ENCODE results near the gene TPRN. TPM values are rescaled to one million over a fixed set of nuclear protein-coding genes. Genes with fewer than 3 reads are reported as not detected.

Gene TPRN
- total RNA-seq, 2 experiments from 2014 or later: 5.7 to 6.6 TPM

DNA sequence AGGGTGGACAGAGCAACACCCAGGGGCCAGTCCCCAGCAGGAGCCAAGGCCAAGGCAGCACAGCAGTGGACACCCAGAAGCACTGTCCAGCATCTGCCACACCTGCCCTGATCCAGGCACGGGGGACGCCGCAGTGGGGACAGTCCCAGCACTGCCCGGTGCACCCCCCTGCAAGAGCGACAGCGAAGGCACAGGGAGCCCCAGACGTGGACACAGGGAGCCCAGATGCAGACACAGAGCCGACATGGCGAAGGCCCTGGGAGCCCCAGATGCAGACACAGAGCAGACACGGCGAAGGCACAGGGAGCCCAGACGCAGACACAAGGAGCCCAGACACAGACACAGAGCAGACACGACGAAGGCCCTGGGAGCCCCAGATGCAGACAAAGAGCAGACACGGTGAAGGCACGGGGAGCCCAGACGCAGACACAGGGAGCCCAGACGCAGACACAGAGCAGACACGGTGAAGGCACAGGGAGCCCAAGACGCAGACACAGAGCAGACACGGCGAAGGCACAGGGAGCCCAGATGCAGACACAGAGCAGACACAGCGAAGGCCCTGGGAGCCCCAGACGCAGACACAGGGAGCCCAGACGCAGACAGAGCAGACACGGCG lies 16.5 kb downstream of the TPRN start:
- DNase-seq (no peak), ATAC-seq (no peak)
- Mint-ChIP-seq H3K4me3 (no peak overlapping the region), H3K27ac (no peak overlapping the region), H3K27me3 (no peaks in the 10 kb centered on the region), H3K4me1 (ENCODE audit: low read depth) (peaks cover 17% of the 10 kb centered on the region), H3K9me3 (no peaks in the 10 kb centered on the region), H3K36me3 (ENCODE audit: low read depth) (peaks cover 6% of the 10 kb centered on the region)
- intact Hi-C loops (cut with micrococcal nuclease): no loop called here
- ChIA-PET POLR2A (no interaction called here), CTCF (no interaction called here)
- TF ChIP-seq, protein P1, sequence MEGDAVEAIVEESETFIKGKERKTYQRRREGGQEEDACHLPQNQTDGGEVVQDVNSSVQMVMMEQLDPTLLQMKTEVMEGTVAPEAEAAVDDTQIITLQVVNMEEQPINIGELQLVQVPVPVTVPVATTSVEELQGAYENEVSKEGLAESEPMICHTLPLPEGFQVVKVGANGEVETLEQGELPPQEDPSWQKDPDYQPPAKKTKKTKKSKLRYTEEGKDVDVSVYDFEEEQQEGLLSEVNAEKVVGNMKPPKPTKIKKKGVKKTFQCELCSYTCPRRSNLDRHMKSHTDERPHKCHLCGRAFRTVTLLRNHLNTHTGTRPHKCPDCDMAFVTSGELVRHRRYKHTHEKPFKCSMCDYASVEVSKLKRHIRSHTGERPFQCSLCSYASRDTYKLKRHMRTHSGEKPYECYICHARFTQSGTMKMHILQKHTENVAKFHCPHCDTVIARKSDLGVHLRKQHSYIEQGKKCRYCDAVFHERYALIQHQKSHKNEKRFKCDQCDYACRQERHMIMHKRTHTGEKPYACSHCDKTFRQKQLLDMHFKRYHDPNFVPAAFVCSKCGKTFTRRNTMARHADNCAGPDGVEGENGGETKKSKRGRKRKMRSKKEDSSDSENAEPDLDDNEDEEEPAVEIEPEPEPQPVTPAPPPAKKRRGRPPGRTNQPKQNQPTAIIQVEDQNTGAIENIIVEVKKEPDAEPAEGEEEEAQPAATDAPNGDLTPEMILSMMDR (IDR thresholded peaks at IDR 0.05): no peak

DNA sequence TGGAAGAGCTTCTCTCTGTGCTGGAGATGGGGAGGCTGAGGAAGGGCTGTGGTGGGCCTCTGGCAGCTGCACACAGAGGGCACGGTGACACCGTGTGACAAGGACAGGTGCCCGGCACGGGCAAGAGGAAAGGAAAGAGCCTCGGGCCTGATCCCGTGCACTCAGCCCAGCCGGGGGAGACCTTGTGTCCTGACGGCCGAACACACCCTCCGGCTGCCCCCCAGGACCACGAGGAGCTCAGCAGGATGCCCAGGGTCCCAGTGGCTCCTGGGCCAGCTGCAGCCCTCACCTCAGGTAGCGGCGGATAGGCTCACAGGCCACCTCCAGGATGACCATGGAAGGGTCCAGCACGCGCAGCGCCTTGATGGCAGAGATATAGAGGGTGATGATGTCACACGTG lies 17.7 kb downstream of the TPRN start:
- peaks cover 17% of the 10 kb centered on the region for H3K4me1 Mint-ChIP-seq (ENCODE audit: low read depth)
- ATAC-seq (no peak), DNase-seq (no peak)
- H3K4me3 Mint-ChIP-seq: no peak overlapping the region
- no peaks in the 10 kb centered on the region for H3K9me3 Mint-ChIP-seq
- CTCF ChIA-PET: no interaction called here
- POLR2A ChIA-PET: no interaction called here
- peaks cover 6% of the 10 kb centered on the region for H3K36me3 Mint-ChIP-seq (ENCODE audit: low read depth)
- no peaks in the 10 kb centered on the region for H3K27me3 Mint-ChIP-seq
- intact Hi-C loops (cut with micrococcal nuclease): no loop called here
- no peak overlapping the region for H3K27ac Mint-ChIP-seq
- TF ChIP-seq, protein P1 (IDR thresholded peaks at IDR 0.05): no peak

DNA sequence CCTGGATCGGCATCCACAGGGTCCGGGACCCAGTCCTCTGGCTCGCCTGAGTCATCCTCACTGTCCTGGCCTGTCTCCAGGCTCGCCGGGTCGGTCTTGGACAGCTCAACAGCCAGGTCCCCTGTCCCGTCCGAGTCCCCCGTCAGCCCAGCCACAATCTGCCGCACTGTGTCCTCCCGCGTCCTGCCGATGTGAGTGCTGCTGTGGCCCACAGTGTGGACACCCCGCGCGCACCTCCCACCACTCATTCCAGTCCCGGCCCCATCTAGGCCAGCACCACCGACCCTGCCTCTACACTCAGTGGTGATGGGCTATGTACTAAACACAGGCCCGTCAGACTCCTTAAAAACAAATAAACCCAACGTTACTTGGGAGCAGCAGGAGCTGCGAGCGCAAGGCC lies 18.9 kb downstream of the TPRN start:
- Mint-ChIP-seq H3K4me3 (no peak overlapping the region), H3K9me3 (no peaks in the 10 kb centered on the region), H3K27me3 (no peaks in the 10 kb centered on the region), H3K36me3 (ENCODE audit: low read depth) (peaks cover 4% of the 10 kb centered on the region), H3K4me1 (ENCODE audit: low read depth) (peaks cover 8% of the 10 kb centered on the region), H3K27ac (no peak overlapping the region)
- POLR2A ChIA-PET: interaction anchor here (0.8 to 1.5 kb wide), 2 partner anchors 11 to 13 kb away, joined by 4 to 7 read pairs; partner anchors contain the start of genes LRRC26 and TMEM210
- TF ChIP-seq, protein P1 (IDR thresholded peaks at IDR 0.05): no peak
- intact Hi-C loops (cut with micrococcal nuclease): no loop called here
- CTCF ChIA-PET: no interaction called here
- no peak for ATAC-seq
- DNase-seq: no peak

DNA sequence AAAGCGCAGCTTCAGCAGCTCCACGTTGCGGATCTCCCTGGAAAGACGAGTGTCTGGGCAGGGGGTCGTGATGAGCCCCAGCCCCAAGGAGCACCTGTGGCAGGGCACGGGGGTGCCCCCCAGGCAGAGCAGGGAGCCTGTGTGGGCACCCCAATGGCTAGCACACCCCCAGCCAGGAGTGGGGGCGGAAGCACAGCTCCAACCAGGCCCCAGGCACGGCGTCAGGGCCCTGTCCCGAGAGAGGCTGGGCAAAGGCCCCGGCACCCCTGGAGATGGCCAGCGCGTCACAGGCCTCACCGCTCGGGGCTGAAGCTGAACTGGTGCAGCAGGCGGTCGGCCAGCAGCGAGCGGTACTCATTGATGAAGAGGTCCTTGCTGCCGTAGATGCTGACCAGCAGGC lies 20.1 kb downstream of the TPRN start:
- H3K4me1 Mint-ChIP-seq (ENCODE audit: low read depth): peaks cover 2% of the 10 kb centered on the region
- H3K27ac Mint-ChIP-seq: no peak overlapping the region
- CTCF ChIA-PET: no interaction called here
- TF ChIP-seq, protein P1 (IDR thresholded peaks at IDR 0.05): no peak
- POLR2A ChIA-PET: interaction anchor here (0.7 to 1.5 kb wide), 6 partner anchors 10 to 94 kb away, joined by 3 to 7 read pairs (median 4); partner anchors contain the start of genes CYSRT1, LRRC26, MAN1B1 and TMEM210
- intact Hi-C loops (cut with micrococcal nuclease): no loop called here
- H3K4me3 Mint-ChIP-seq: no peak overlapping the region
- DNase-seq (no peak), ATAC-seq (no peak)
- H3K36me3 Mint-ChIP-seq (ENCODE audit: low read depth): peaks cover 4% of the 10 kb centered on the region
- no peaks in the 10 kb centered on the region for H3K27me3 Mint-ChIP-seq
- no peaks in the 10 kb centered on the region for H3K9me3 Mint-ChIP-seq

DNA sequence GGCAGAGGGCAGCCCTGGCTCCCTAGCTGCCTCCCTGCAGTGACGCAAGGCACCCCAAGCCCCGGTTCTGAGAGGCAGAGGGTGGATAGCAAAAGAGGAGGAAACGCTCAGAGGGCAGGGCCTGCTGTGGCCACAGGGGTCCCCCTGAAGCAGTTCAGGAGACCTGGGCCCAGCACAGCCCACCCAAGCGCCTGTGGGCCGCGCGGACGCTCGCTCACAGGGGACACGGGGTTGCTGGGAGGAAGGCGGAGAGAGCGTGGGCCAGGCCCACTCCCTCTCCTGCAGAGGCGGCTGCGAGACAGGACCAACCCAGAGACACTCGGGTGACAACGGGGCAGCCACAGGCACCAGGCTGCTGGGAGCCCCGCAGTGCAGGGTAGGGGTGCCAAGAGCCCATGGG lies 20.8 kb downstream of the TPRN start:
- DNase-seq: no peak
- Mint-ChIP-seq H3K27ac (no peak overlapping the region), H3K9me3 (no peaks in the 10 kb centered on the region), H3K4me3 (no peak overlapping the region), H3K4me1 (ENCODE audit: low read depth) (no peaks in the 10 kb centered on the region), H3K27me3 (no peaks in the 10 kb centered on the region), H3K36me3 (ENCODE audit: low read depth) (peaks cover 4% of the 10 kb centered on the region)
- intact Hi-C loops (cut with micrococcal nuclease): loop anchor here (10.0 kb wide), 1 partner anchor 55 kb away; no protein-coding TSS in a partner anchor
- TF ChIP-seq, protein P1 (IDR thresholded peaks at IDR 0.05): no peak
- ChIA-PET POLR2A (interaction anchor here (0.8 to 1.1 kb wide), 2 partner anchors 13 to 30 kb away, joined by 3 to 4 read pairs; no protein-coding TSS in a partner anchor), CTCF (interaction anchor here (0.9 to 1.4 kb wide), 2 partner anchors 18 to 57 kb away, joined by 3 to 4 read pairs; no protein-coding TSS in a partner anchor)
- no peak for ATAC-seq
